Endodermal cell (in vitro differentiated cells): ENCODE measurements around the gene MEDAG. TPM values are rescaled to one million over a fixed set of nuclear protein-coding genes. Genes with fewer than 3 reads are reported as not detected.
A peak's percentile ranks its signal among the peaks of the same experiment; 100 is the strongest.

ENCODE experiments used
- DNase-seq: peaks from one replicate; pipeline ENCODE4 v3.0.0-alpha.2; 2017
- H3K27ac ChIP-seq: 2 replicates; pipeline ENCODE4 v1.5.1; 2013; ENCODE audit warnings: mild to moderate bottlenecking, low read depth, low read length, moderate library complexity
- H3K27me3 ChIP-seq: 2 replicates; pipeline ENCODE4 v1.6.1; 2013; ENCODE audit warnings: mild to moderate bottlenecking, low read length, moderate library complexity; ENCODE audit not compliant: insufficient read depth, control insufficient read depth, poor library complexity, severe bottlenecking
- H3K36me3 ChIP-seq: 2 replicates; pipeline ENCODE4 v1.7.0; 2013; ENCODE audit warnings: mild to moderate bottlenecking, low read length, moderate library complexity; ENCODE audit not compliant: control insufficient read depth, insufficient read depth
- H3K4me1 ChIP-seq: one replicate; pipeline ENCODE4 v1.7.0; 2013; ENCODE audit warnings: low read length; ENCODE audit not compliant: control insufficient read depth, insufficient read depth
- H3K4me3 ChIP-seq: 2 replicates; pipeline ENCODE4 v1.5.1; 2013; ENCODE audit warnings: mild to moderate bottlenecking, low read length, moderate library complexity
- H3K9ac ChIP-seq: 2 replicates; pipeline ENCODE4 v1.6.1; 2013; ENCODE audit warnings: mild to moderate bottlenecking, low read length, moderate library complexity; ENCODE audit not compliant: poor library complexity, severe bottlenecking; ENCODE audit errors: extremely low read depth
- H3K9me3 ChIP-seq: 2 replicates; pipeline ENCODE4 v1.6.1; 2013; ENCODE audit warnings: mild to moderate bottlenecking, low read length, moderate library complexity; ENCODE audit not compliant: control insufficient read depth
- H3K27ac Mint-ChIP-seq: 2 replicates; pipeline ENCODE4 v1.8.0; 2020; ENCODE audit warnings: mixed read lengths
- H3K27me3 Mint-ChIP-seq: 2 replicates; pipeline ENCODE4 v1.8.0; 2021; ENCODE audit warnings: mild to moderate bottlenecking, mixed read lengths; ENCODE audit not compliant: insufficient read depth
- H3K36me3 Mint-ChIP-seq: 2 replicates; pipeline ENCODE4 v1.8.0; 2020; ENCODE audit warnings: low read depth, mixed read lengths
- H3K4me1 Mint-ChIP-seq: 2 replicates; pipeline ENCODE4 v1.8.0; 2020; ENCODE audit warnings: mixed read lengths
- H3K4me3 Mint-ChIP-seq: 2 replicates; pipeline ENCODE4 v1.8.0; 2020; ENCODE audit warnings: mild to moderate bottlenecking, moderate library complexity, mixed read lengths
- H3K9me3 Mint-ChIP-seq: 2 replicates; pipeline ENCODE4 v1.8.0; 2020; ENCODE audit warnings: mild to moderate bottlenecking, mixed read lengths
- WGBS, 2 experiments: methylation state at CpG; one replicate each; pipeline versions ENCODE4 v1.1.5 to v1.1.7; 2013; ENCODE audit warnings: missing lambda C conversion rate in 2 of 2, mixed read lengths in 1 of 2; ENCODE audit not compliant: insufficient coverage in 1 of 2, insufficient read length in 1 of 2; 5-methylcytosine and 5-hydroxymethylcytosine counted together
- total RNA-seq, 2 donors: library from RNA; stranded (reverse); fragmentation: NEBNext Ultra II Directional in 1 of 2; extraction: Animal tissue kit (Norgen Biotek cat#: 25700) in 1 of 2; gene quantifications; 2 replicates in 1 of 2; 3 replicates in 1 of 2; pipeline ENCODE4 v1.2.1, GENCODE V29; 2021
- TF ChIP-seq, protein P1 (sequence below): fragments of 200-600 bp; sonication (generic); conservative IDR thresholded peaks from 2 replicates; pipeline ENCODE4 v1.5.0; 2021; ENCODE audit warnings: antibody characterized with exemption, mild to moderate bottlenecking

Gene MEDAG
- total RNA-seq, 2 donors from 2014 or later = 0.13 to 0.33 TPM

DNA sequence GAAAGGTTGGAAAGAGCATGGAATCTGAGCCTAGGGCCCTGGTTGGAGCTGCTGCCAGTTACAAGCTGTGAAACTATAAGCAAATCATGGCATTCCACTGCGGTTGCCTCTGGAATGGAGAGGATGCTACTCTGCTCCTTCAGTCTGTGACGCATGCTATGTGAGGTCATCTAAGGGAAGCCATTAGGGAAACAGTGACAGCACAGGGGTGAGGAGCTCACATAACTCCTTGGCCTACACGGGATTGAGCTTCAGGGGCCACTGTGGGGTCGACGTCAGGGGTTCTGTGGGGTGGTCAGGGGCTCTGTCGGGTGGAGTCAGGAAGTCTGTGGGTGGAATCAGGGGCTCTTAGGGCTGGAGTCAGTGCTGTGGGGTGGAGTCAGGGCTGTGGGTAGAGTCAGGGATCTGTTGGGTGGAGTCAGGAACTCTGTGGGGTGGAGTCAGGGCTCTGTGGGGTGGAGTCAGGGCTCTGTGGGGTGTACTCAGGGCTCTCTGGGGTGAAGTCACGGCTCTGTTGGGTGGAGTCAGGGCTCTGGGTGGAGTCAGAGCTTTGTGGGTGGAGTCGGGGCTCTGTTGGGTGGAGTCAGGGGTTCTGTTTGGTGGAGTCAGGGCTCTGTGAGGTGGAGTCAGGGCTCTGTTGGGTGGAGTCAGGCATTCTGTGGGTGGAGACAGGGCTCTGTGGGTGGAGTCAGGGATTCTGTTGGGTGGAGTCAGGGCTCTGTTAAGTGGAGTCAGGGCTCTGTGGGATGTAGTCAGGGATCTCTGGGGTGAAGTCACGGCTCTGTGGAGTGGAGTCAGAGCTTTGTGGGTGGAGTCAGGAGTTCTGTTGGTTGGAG is 35.8 kb upstream of the MEDAG start:
- TF ChIP-seq, protein P1, sequence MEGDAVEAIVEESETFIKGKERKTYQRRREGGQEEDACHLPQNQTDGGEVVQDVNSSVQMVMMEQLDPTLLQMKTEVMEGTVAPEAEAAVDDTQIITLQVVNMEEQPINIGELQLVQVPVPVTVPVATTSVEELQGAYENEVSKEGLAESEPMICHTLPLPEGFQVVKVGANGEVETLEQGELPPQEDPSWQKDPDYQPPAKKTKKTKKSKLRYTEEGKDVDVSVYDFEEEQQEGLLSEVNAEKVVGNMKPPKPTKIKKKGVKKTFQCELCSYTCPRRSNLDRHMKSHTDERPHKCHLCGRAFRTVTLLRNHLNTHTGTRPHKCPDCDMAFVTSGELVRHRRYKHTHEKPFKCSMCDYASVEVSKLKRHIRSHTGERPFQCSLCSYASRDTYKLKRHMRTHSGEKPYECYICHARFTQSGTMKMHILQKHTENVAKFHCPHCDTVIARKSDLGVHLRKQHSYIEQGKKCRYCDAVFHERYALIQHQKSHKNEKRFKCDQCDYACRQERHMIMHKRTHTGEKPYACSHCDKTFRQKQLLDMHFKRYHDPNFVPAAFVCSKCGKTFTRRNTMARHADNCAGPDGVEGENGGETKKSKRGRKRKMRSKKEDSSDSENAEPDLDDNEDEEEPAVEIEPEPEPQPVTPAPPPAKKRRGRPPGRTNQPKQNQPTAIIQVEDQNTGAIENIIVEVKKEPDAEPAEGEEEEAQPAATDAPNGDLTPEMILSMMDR = no peak
- Histone ChIP-seq H3K9ac (no peak overlapping the region), H3K27me3 (no peaks in the 10 kb centered on the region), H3K4me1 (peaks cover 13% of the 10 kb centered on the region), H3K36me3 (no peaks in the 10 kb centered on the region), H3K9me3 (no peaks in the 10 kb centered on the region), H3K27ac (peak overlapping the region; percentile 47), H3K4me3 (no peak overlapping the region)
- Mint-ChIP-seq H3K27me3 (no peaks in the 10 kb centered on the region), H3K9me3 (no peaks in the 10 kb centered on the region), H3K36me3 (peaks cover 2% of the 10 kb centered on the region), H3K27ac (peak overlapping the region; percentile 55), H3K4me3 (no peak overlapping the region), H3K4me1 (peaks cover 36% of the 10 kb centered on the region)
- peak; percentile 93 for DNase-seq
- 89 to 91% methylated on average over 6 to 9 of the region's 9 CpGs for WGBS, 2 experiments

DNA sequence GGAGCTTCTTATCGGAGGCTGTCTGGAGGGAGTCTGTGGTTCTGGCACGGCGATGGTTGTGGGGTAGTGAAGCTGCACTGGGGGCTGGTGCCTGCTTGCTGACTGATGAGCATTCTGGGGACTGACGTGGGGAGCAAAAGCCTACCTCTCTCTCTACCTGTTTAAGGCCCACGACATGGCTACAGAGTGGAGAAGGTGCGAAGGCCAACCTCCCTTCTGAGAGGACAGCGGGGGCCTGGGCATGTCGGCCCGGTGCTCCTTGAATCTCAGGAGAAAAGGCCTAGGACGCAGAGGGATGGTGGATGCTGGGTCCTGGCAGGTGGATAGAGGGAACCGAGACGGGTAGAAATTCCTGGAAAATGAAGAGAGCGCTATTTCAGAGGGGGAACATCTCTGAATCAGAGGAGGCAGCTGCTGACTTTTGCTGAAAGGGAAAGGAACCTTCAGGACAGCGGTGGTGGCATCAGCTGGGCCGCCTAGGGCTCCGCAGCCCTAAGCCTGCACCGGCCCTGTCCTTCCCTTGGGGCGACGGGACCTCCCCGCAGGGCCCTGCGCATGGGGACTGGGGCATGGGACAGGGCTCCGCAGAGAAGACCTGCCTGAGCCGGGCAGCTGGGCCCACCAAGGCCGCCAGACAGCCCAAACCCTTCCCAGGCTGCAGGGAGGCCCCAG is 35.0 kb upstream of the MEDAG start:
- Mint-ChIP-seq H3K4me3 (no peak overlapping the region), H3K27ac (no peak overlapping the region), H3K9me3 (no peaks in the 10 kb centered on the region), H3K27me3 (no peaks in the 10 kb centered on the region), H3K36me3 (peaks cover 2% of the 10 kb centered on the region), H3K4me1 (peaks cover 29% of the 10 kb centered on the region)
- Histone ChIP-seq H3K4me1 (peaks cover 9% of the 10 kb centered on the region), H3K4me3 (no peak overlapping the region), H3K27me3 (no peaks in the 10 kb centered on the region), H3K27ac (peak overlapping the region; percentile 96), H3K9me3 (no peaks in the 10 kb centered on the region), H3K36me3 (no peaks in the 10 kb centered on the region), H3K9ac (no peak overlapping the region)
- TF ChIP-seq, protein P1 = no peak
- 82 to 93% methylated on average over 3 to 24 of the region's 24 CpGs for WGBS, 2 experiments
- DNase-seq = no peak

DNA sequence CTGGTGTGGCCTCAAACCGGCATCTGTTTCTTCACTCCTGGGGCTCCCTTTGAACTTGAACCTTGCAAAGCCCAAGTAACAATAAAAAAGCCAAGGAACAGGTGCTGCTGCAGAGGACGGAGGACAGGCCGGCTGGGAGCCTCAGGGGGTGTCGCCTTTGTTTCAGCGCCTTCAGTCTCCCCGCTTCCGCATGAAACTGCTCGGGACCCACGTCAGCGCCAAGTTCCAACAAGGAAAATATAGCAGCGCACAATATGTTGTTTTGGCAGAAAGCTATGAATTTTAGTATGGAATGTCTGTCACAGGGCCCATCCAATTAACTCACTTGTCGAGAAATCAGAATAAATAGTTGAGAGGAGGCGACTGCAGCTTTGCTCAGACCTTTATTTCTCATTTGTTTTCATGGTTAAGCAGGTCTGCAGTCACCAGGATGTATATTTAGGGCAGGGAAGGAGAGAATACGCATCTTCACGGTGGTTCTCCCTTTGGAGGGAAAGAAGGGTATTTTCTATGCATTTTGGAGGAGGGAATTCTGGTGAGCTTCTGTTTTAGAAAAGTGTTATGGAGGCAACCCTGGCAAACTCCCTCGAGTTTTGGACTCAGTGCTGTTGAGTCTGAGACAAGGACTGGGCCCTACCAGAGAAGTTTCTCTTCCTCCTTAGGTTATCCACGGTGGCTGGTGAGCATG is 34.3 kb upstream of the MEDAG start:
- H3K36me3 Mint-ChIP-seq = peaks cover 2% of the 10 kb centered on the region
- TF ChIP-seq, protein P1 = no peak
- Histone ChIP-seq H3K4me1 (peaks cover 4% of the 10 kb centered on the region), H3K36me3 (no peaks in the 10 kb centered on the region), H3K4me3 (no peak overlapping the region), H3K27me3 (no peaks in the 10 kb centered on the region), H3K9me3 (no peaks in the 10 kb centered on the region), H3K27ac (peak overlapping the region; percentile 96), H3K9ac (no peak overlapping the region)
- H3K27ac Mint-ChIP-seq = no peak overlapping the region
- H3K9me3 Mint-ChIP-seq = no peaks in the 10 kb centered on the region
- no peak for DNase-seq
- peaks cover 23% of the 10 kb centered on the region for H3K4me1 Mint-ChIP-seq
- WGBS, 2 experiments = 86 to 92% methylated on average over 15 to 17 of the region's 17 CpGs
- no peaks in the 10 kb centered on the region for H3K27me3 Mint-ChIP-seq
- H3K4me3 Mint-ChIP-seq = no peak overlapping the region
